GM23338 (cell line): ENCODE data around the gene KBTBD12. TPM values are rescaled to one million over a fixed set of nuclear protein-coding genes. Genes with fewer than 3 reads are reported as not detected.

ENCODE experiments used
- ATAC-seq: fragments of 200-7000 bp; cut with Tn5 transposase; 3 replicates; pipeline ENCODE4 v1.9.1; 2020
- DNase-seq: peaks from one replicate; pipeline ENCODE4 v3.0.0-alpha.2; 2015; ENCODE audit warnings: low spot score
- H2AFZ ChIP-seq: fragments of 200-600 bp; sonication (generic); 2 replicates; pipeline ENCODE4 v1.8.0; 2016; ENCODE audit warnings: antibody characterized with exemption, mild to moderate bottlenecking, moderate library complexity
- H3F3A ChIP-seq: fragments of 200-600 bp; sonication (generic); replicated peaks from 2 replicates; pipeline ENCODE4 v1.8.0; 2017; ENCODE audit warnings: antibody characterized with exemption, mixed run types, low read depth
- H3K27ac ChIP-seq: fragments of 200-600 bp; sonication (generic); 2 replicates; pipeline ENCODE4 v1.6.1; 2016; ENCODE audit warnings: low read depth
- H3K27me3 ChIP-seq: fragments of 200-600 bp; sonication (generic); 2 replicates; pipeline ENCODE4 v1.8.0; 2016; ENCODE audit warnings: mild to moderate bottlenecking, mixed run types, moderate library complexity; ENCODE audit not compliant: insufficient read depth
- H3K36me3 ChIP-seq: fragments of 200-600 bp; sonication (generic); 2 replicates; pipeline ENCODE4 v1.8.0; 2016; ENCODE audit warnings: mild to moderate bottlenecking; ENCODE audit not compliant: insufficient read depth
- H3K4me1 ChIP-seq: fragments of 200-600 bp; sonication (generic); 2 replicates; pipeline ENCODE4 v1.8.0; 2016; ENCODE audit warnings: mild to moderate bottlenecking, moderate library complexity; ENCODE audit not compliant: insufficient read depth
- H3K4me2 ChIP-seq: fragments of 200-600 bp; sonication (generic); 2 replicates; pipeline ENCODE4 v1.7.1; 2017; ENCODE audit warnings: mixed run types
- H3K4me3 ChIP-seq: fragments of 200-600 bp; sonication (generic); 2 replicates; pipeline ENCODE4 v1.6.1; 2016; ENCODE audit warnings: mixed run types
- H3K79me2 ChIP-seq: fragments of 200-600 bp; sonication (generic); replicated peaks from 2 replicates; pipeline ENCODE4 v1.8.0; 2017; ENCODE audit warnings: mild to moderate bottlenecking; ENCODE audit not compliant: insufficient read depth
- H3K9me2 ChIP-seq: fragments of 200-600 bp; sonication (generic); 2 replicates; pipeline ENCODE4 v1.8.0; 2017; ENCODE audit not compliant: insufficient read depth
- H4K20me1 ChIP-seq: fragments of 200-600 bp; sonication (generic); replicated peaks from 2 replicates; pipeline ENCODE4 v1.8.0; 2017; ENCODE audit warnings: mild to moderate bottlenecking; ENCODE audit not compliant: insufficient read depth
- H3K27ac Mint-ChIP-seq: 2 replicates; pipeline ENCODE4 v1.8.0; 2020; ENCODE audit warnings: inconsistent platforms, mild to moderate bottlenecking, moderate library complexity, mixed read lengths
- H3K27me3 Mint-ChIP-seq: 3 replicates; pipeline ENCODE4 v1.8.0; 2022; ENCODE audit warnings: low read depth, mild to moderate bottlenecking, moderate library complexity, mixed read lengths, inconsistent platforms; ENCODE audit not compliant: insufficient read depth, poor library complexity
- H3K36me3 Mint-ChIP-seq: 3 replicates; pipeline ENCODE4 v1.8.0; 2021; ENCODE audit warnings: low read depth, mild to moderate bottlenecking, inconsistent platforms, moderate library complexity, mixed read lengths
- H3K4me1 Mint-ChIP-seq: 3 replicates; pipeline ENCODE4 v1.8.0; 2020; ENCODE audit warnings: mild to moderate bottlenecking, inconsistent platforms, mixed read lengths
- H3K4me3 Mint-ChIP-seq: 3 replicates; pipeline ENCODE4 v1.8.0; 2021; ENCODE audit warnings: moderate library complexity, mild to moderate bottlenecking, inconsistent platforms, mixed read lengths
- H3K9me3 Mint-ChIP-seq: 3 replicates; pipeline ENCODE4 v1.8.0; 2020; ENCODE audit warnings: moderate library complexity, mild to moderate bottlenecking, inconsistent platforms, mixed read lengths
- CREB1 ChIP-seq: fragments of 250-450 bp; sonication (Bioruptor Pico); IDR thresholded peaks from 2 replicates; pipeline ENCODE4 v1.5.0; 2020; ENCODE audit warnings: low read depth, mild to moderate bottlenecking, moderate library complexity
- CTCF ChIP-seq, 2 experiments: fragments of 200-600 bp in 1 of 2; sonication (generic) in 1 of 2; conservative IDR thresholded peaks; 2 replicates each; pipeline versions ENCODE4 v1.5.1 to v1.6.1; 2016 to 2017; ENCODE audit warnings: antibody characterized with exemption in 2 of 2, low read depth in 2 of 2, mild to moderate bottlenecking in 2 of 2, moderate library complexity in 1 of 2
- EZH2 ChIP-seq: fragments of 200-600 bp; sonication (generic); IDR thresholded peaks from one replicate; pipeline ENCODE4 v1.8.0; 2017; ENCODE audit warnings: antibody characterized with exemption, mild to moderate bottlenecking, low read depth; ENCODE audit not compliant: unreplicated experiment
- JUNB ChIP-seq: IDR thresholded peaks from one replicate; pipeline ENCODE4 v1.6.1; 2016; ENCODE audit warnings: antibody characterized with exemption; ENCODE audit not compliant: unreplicated experiment
- NANOG ChIP-seq: IDR thresholded peaks from 2 replicates; pipeline ENCODE4 v1.6.1; 2016; ENCODE audit warnings: antibody characterized with exemption, borderline replicate concordance
- REST ChIP-seq: IDR thresholded peaks from one replicate; pipeline ENCODE4 v1.6.1; 2018; ENCODE audit warnings: antibody characterized with exemption; ENCODE audit not compliant: unreplicated experiment
- STAT1 ChIP-seq: IDR thresholded peaks from one replicate; pipeline ENCODE4 v1.6.1; 2016; ENCODE audit warnings: antibody characterized with exemption; ENCODE audit not compliant: unreplicated experiment
- ZNF114 ChIP-seq: fragments of 250-450 bp; sonication (Bioruptor Pico); IDR thresholded peaks from 2 replicates; pipeline ENCODE4 v1.5.0; 2020; ENCODE audit warnings: mild to moderate bottlenecking, moderate library complexity
- ZNF331 ChIP-seq: fragments of 250-450 bp; sonication (Bioruptor Pico); IDR thresholded peaks from 2 replicates; pipeline ENCODE4 v1.5.0; 2020; ENCODE audit warnings: low read depth, mild to moderate bottlenecking, moderate library complexity
- ZNF462 ChIP-seq: fragments of 250-450 bp; sonication (Bioruptor Pico); IDR thresholded peaks from 2 replicates; pipeline ENCODE4 v1.5.0; 2020; ENCODE audit warnings: mild to moderate bottlenecking, moderate library complexity
- polyA plus RNA-seq: library from polyadenylated mRNA; unstranded; fragments of >200 nt; fragmentation: Nextera tagmentation; extraction: Ambion mirVana; gene quantifications from 2 replicates; pipeline ENCODE4 v1.2.1, GENCODE V29; 2016
- total RNA-seq: library from RNA; depleted of rRNA; stranded (reverse); fragments of >200 nt; shearing (Covaris generic); gene quantifications from 2 replicates; pipeline ENCODE4 v1.2.3, GENCODE V29; 2014

The KBTBD12 gene
- total and polyA plus RNA-seq, 2 experiments from 2014 or later = 0.53 to 0.69 TPM

GRCh38 chr3:127948211-127948610, 33.2 kb downstream of the KBTBD12 start (continued):
- TF ChIP-seq CREB1 (CRISPR knock-in tag) = no peak

- H3K27ac Mint-ChIP-seq = no peak overlapping the region
- Histone ChIP-seq H3K4me3 (no peak overlapping the region), H3K4me2 (no peak overlapping the region), H3K4me1 (no peaks in the 10 kb centered on the region), H3K36me3 (no peaks in the 10 kb centered on the region; the same call in 1 of the 2 replicates), H3K79me2 (no peaks in the 10 kb centered on the region), H4K20me1 (no peaks in the 10 kb centered on the region), H3K9me2 (no peaks in the 10 kb centered on the region), H3K27ac (no peak overlapping the region), H2AFZ (0 out of 2 replicates have a peak overlapping the region, but pooled peaks have one; percentile 18), H3K27me3 (no peaks in the 10 kb centered on the region), H3F3A (no peaks in the 10 kb centered on the region)
- no peak overlapping the region for H3K4me3 Mint-ChIP-seq
- no peaks in the 10 kb centered on the region; the same call in 2 of the 3 replicates for H3K4me1 Mint-ChIP-seq
- no peaks in the 10 kb centered on the region; the same call in 2 of the 3 replicates for H3K9me3 Mint-ChIP-seq
- no peaks in the 10 kb centered on the region for H3K36me3 Mint-ChIP-seq
- H3K27me3 Mint-ChIP-seq = peaks cover 1% of the 10 kb centered on the region
- no peak for ATAC-seq
- DNase-seq = no peak
- TF ChIP-seq STAT1 (no peak), CREB1 (CRISPR knock-in tag) (no peak), NANOG (no peak), ZNF462 (CRISPR knock-in tag) (no peak), ZNF114 (CRISPR knock-in tag) (no peak), EZH2 (no peak), JUNB (no peak), REST (no peak), ZNF331 (CRISPR knock-in tag) (no peak), CTCF (conservative IDR thresholded peaks at IDR 0.05; ENCODE audit: low read depth in 2 of 2) (no peak)
Observed at GRCh38 chr3:127949446-127950055, 34.5 kb downstream of the KBTBD12 start.
